CD4-positive, alpha-beta T cell treated with Interleukin-2 at 100 ng/mL for 4 hours (primary cell): ENCODE results near the gene HDC.

Experiments
- DNase-seq: peaks from one replicate; pipeline ENCODE4 v3.0.0-alpha.2; 2020; ENCODE audit warnings: low spot score

The HDC gene

GRCh38 chr15:50225057-50225456 is 40.5 kb downstream of the HDC start:
- no peak for DNase-seq

- DNase-seq: no peak
Observed at GRCh38 chr15:50224606-50225005, 40.9 kb downstream of the HDC start.

- DNase-seq: no peak
Observed at GRCh38 chr15:50222181-50222580, 43.3 kb downstream of the HDC start.

- no peak for DNase-seq
Observed at GRCh38 chr15:50219820-50220219, 45.7 kb downstream of the HDC start.

- no peak for DNase-seq
Observed at GRCh38 chr15:50218691-50219090, 46.8 kb downstream of the HDC start.

- no peak for DNase-seq
Observed at GRCh38 chr15:50218291-50218690, 47.2 kb downstream of the HDC start.

GRCh38 chr15:50210462-50211157 is 54.9 kb downstream of the HDC start:
- no peak for DNase-seq

GRCh38 chr15:50209809-50210208 is 55.7 kb downstream of the HDC start:
- DNase-seq: no peak

- no peak for DNase-seq
Observed at GRCh38 chr15:50206020-50206419, 59.5 kb downstream of the HDC start.

- no peak for DNase-seq
Observed at GRCh38 chr15:50202003-50202402, 63.5 kb downstream of the HDC start.

GRCh38 chr15:50192926-50193620 is 72.5 kb downstream of the HDC start:
- no peak for DNase-seq

- no peak for DNase-seq
Observed at GRCh38 chr15:50192164-50192563, 73.4 kb downstream of the HDC start.
